ENCODE measurements around the gene AVEN. TPM values are rescaled to one million over a fixed set of nuclear protein-coding genes. Genes with fewer than 3 reads are reported as not detected.

The AVEN gene
- polyA plus RNA-seq, 1 donor (not counting 4 experiments of a cell fraction or from before 2014, with no cell fraction given): 16.6 TPM

GRCh38 chr15:33825453-33825852, 213.6 kb downstream of the AVEN start:
- no peak for DNase-seq (ENCODE audit: low read depth, low spot score)
- Histone ChIP-seq H3K27me3 (ENCODE audit: control insufficient read depth, extremely low read depth, insufficient read depth, low read length) (no peaks in the 10 kb centered on the region), H3K4me3 (ENCODE audit: control insufficient read depth in 2 of 3, extremely low read depth in 1 of 3, insufficient read depth in 2 of 3, low read depth in 1 of 3, low read length in 3 of 3) (no peak overlapping the region), H3K4me1 (ENCODE audit: control insufficient read depth, extremely low read depth, insufficient read depth, low read length) (no peaks in the 10 kb centered on the region), H4K20me1 (ENCODE audit: control insufficient read depth, extremely low read depth, insufficient read depth, low read length) (no peaks in the 10 kb centered on the region), H3K27ac (ENCODE audit: control insufficient read depth, insufficient read depth, low read length) (no peak overlapping the region), H2AFZ (ENCODE audit: control insufficient read depth, low read length) (no peak overlapping the region), H3K9ac (ENCODE audit: control insufficient read depth, extremely low read depth, insufficient read depth, low read length) (no peak overlapping the region), H3K4me2 (ENCODE audit: control insufficient read depth, extremely low read depth, insufficient read depth, low read depth, low read length) (no peak overlapping the region), H3K79me2 (ENCODE audit: control insufficient read depth, insufficient read depth, low read length) (no peaks in the 10 kb centered on the region), H3K9me3 (ENCODE audit: control insufficient read depth, low read depth, low read length) (no peaks in the 10 kb centered on the region), H3K36me3 (ENCODE audit: control insufficient read depth in 2 of 2, extremely low read depth in 1 of 2, insufficient read depth in 2 of 2, low read length in 2 of 2) (no peaks in the 10 kb centered on the region), H3K9me1 (ENCODE audit: control insufficient read depth, extremely low read depth, insufficient read depth, low read length) (no peaks in the 10 kb centered on the region)
- dilution Hi-C loops (cut with MboI; ENCODE audit: extremely low pct_ligation_motif_present, low sequenced_read_pairs): no loop called here
- TF ChIP-seq EZH2 (IDR thresholded peaks at IDR 0.05; ENCODE audit: low read length) (no peak), CTCF (optimal IDR thresholded peaks at IDR 0.05 in 1 of 3, IDR thresholded peaks at IDR 0.05 in 1 of 3, conservative IDR thresholded peaks at IDR 0.05 in 1 of 3; ENCODE audit: extremely low read depth in 1 of 3, insufficient read depth in 2 of 3, low read length in 3 of 3) (no peak)
- no peak for FAIRE-seq

GRCh38 chr15:33823119-33823518, 215.9 kb downstream of the AVEN start:
- no peaks in the 10 kb centered on the region for H3K36me3 ChIP-seq (ENCODE audit: control insufficient read depth in 2 of 2, extremely low read depth in 1 of 2, insufficient read depth in 2 of 2, low read length in 2 of 2)
- H3K79me2 ChIP-seq (ENCODE audit: control insufficient read depth, insufficient read depth, low read length): no peaks in the 10 kb centered on the region
- H3K27ac ChIP-seq (ENCODE audit: control insufficient read depth, insufficient read depth, low read length): no peak overlapping the region
- FAIRE-seq (no peak), DNase-seq (ENCODE audit: low read depth, low spot score) (no peak)
- no peaks in the 10 kb centered on the region for H3K27me3 ChIP-seq (ENCODE audit: control insufficient read depth, extremely low read depth, insufficient read depth, low read length)
- dilution Hi-C loops (cut with MboI; ENCODE audit: extremely low pct_ligation_motif_present, low sequenced_read_pairs): no loop called here
- H3K9me3 ChIP-seq (ENCODE audit: control insufficient read depth, low read depth, low read length): no peaks in the 10 kb centered on the region
- H3K9me1 ChIP-seq (ENCODE audit: control insufficient read depth, extremely low read depth, insufficient read depth, low read length): no peaks in the 10 kb centered on the region
- H3K4me3 ChIP-seq (ENCODE audit: control insufficient read depth in 2 of 3, extremely low read depth in 1 of 3, insufficient read depth in 2 of 3, low read depth in 1 of 3, low read length in 3 of 3): no peak overlapping the region
- no peak overlapping the region for H2AFZ ChIP-seq (ENCODE audit: control insufficient read depth, low read length)
- no peaks in the 10 kb centered on the region for H4K20me1 ChIP-seq (ENCODE audit: control insufficient read depth, extremely low read depth, insufficient read depth, low read length)
- H3K4me2 ChIP-seq (ENCODE audit: control insufficient read depth, extremely low read depth, insufficient read depth, low read depth, low read length): no peak overlapping the region
- H3K4me1 ChIP-seq (ENCODE audit: control insufficient read depth, extremely low read depth, insufficient read depth, low read length): no peaks in the 10 kb centered on the region
- TF ChIP-seq EZH2 (IDR thresholded peaks at IDR 0.05; ENCODE audit: low read length) (no peak), CTCF (optimal IDR thresholded peaks at IDR 0.05 in 1 of 3, IDR thresholded peaks at IDR 0.05 in 1 of 3, conservative IDR thresholded peaks at IDR 0.05 in 1 of 3; ENCODE audit: extremely low read depth in 1 of 3, insufficient read depth in 2 of 3, low read length in 3 of 3) (no peak)
- no peak overlapping the region for H3K9ac ChIP-seq (ENCODE audit: control insufficient read depth, extremely low read depth, insufficient read depth, low read length)
